ENCODE measurements around the gene STK36.

DNA sequence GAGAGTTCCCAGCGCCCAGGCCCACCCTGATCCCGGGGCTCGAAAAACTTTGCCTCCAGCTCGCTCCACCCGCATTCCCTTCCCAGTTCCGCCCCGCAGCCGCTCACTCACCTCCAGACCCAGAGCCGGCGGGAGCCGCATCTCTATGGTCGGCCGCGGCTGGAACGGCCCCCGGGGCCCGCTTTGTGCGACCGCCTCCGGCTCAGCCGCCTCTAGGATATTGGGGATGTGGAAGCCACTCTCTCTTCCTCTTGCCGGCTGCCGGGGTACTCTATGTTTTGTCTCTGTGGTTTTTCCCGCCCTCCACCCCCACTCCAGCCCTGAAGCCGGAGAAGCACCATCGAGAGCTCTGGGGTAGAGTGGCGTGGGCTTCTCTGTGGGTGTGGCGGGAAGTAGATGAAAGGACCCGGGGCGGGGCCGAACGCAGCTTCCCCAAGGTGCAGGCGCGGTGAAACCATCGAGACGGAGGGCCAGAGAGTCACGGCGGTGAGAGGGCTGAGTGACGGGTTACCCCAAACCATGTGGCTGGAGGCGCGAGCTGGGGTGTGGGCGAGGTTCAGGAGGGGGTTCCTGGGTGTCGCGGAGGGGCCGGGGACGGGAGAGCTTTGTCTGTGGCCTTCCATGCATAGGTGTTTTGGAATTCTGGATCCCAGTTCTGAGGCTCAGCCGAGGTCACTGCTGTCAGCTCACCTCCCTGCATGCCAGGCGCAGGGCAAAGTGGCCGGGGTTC lies 12.5 kb upstream of the STK36 start, which contains the start of the genes BCS1L and ZNF142:
- TF ChIP-seq, protein P1, sequence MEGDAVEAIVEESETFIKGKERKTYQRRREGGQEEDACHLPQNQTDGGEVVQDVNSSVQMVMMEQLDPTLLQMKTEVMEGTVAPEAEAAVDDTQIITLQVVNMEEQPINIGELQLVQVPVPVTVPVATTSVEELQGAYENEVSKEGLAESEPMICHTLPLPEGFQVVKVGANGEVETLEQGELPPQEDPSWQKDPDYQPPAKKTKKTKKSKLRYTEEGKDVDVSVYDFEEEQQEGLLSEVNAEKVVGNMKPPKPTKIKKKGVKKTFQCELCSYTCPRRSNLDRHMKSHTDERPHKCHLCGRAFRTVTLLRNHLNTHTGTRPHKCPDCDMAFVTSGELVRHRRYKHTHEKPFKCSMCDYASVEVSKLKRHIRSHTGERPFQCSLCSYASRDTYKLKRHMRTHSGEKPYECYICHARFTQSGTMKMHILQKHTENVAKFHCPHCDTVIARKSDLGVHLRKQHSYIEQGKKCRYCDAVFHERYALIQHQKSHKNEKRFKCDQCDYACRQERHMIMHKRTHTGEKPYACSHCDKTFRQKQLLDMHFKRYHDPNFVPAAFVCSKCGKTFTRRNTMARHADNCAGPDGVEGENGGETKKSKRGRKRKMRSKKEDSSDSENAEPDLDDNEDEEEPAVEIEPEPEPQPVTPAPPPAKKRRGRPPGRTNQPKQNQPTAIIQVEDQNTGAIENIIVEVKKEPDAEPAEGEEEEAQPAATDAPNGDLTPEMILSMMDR (IDR thresholded peaks at IDR 0.05; ENCODE audit: extremely low read depth in 1 of 2, insufficient read depth in 1 of 2, low read depth in 1 of 2, low read length in 2 of 2), result no peak
- TF ChIP-seq POLR2AphosphoS5 (IDR thresholded peaks at IDR 0.05; ENCODE audit: insufficient read depth, low read depth, low read length) (peak; percentile 58), POLR2A (IDR thresholded peaks at IDR 0.05; ENCODE audit: low read depth, low read length) (peak; percentile 73)
